Superior temporal gyrus (tissue), 1 donor: ENCODE measurements around the gene RITA1.

ENCODE experiments used
- DNase-seq: peaks from one replicate; pipeline ENCODE4 v3.0.0-alpha.2; 2016; ENCODE audit errors: extremely low spot score

RITA1 gene

GRCh38 chr12:113154351-113154973, 31.1 kb upstream of the RITA1 start:
- DNase-seq = no peak

DNA sequence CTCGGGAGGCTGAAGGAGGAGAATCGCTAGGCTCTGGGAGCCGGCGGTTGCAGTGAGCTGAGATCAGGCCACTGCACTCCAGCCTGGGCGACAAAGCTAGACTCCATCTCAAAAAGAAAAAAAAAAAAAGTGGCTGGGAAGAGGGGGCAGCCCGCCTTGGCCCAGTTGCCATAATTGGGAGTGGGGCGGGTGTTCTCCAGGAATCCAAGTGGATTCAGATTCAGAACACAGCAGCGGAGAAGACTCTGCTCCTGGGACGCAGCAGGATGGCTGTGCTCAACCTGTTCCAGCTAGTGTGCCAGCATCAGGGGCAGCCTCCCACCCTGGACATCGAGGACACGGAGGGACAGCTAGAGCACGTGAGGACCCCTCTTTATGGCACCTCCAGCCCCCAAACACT, 30.5 kb upstream of the RITA1 start:
- no peak for DNase-seq

DNA sequence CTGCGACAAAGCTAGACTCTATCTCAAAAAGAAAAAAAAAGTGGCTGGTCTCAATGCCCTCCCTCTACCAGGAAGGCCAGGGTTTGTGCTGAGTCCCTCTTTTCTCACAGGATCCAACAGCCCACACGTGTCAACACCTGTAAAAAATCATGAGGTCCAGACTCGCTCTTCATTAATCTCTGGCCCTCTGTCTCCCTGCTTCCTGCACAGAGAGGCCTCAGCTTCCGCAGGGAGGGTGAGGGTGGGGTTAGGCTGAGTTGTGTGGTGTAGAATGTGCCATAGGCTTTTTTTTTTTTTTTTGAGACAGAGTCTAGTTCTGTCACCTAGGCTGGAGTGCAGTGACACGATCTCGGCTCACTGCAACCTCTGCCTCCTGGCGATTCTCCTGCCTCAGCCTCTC, 29.9 kb upstream of the RITA1 start:
- DNase-seq = no peak

- no peak for DNase-seq
Observed at GRCh38 chr12:113157218-113157859, 28.2 kb upstream of the RITA1 start.

- no peak for DNase-seq
Observed at GRCh38 chr12:113158439-113159203, 26.9 kb upstream of the RITA1 start.

DNA sequence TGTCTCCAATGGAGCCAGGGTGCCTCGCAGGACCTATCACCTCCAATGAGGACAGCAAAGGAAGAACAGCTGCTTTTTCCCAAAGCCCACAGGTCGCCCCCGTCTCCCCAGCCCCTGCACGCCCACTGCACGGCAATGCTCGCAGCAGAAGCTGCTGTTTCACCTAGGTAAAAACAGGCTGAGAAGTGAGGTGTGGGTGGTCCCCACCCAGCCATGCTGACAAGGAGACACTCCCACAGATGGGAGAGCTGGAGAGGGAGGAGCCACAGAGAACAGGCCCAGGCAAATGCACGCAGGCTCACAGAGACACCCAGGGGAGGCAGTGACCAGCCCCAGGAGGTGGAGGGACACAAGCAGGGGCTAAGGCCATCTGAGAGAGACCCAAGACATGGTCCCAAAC, 25.6 kb upstream of the RITA1 start:
- DNase-seq = no peak

DNA sequence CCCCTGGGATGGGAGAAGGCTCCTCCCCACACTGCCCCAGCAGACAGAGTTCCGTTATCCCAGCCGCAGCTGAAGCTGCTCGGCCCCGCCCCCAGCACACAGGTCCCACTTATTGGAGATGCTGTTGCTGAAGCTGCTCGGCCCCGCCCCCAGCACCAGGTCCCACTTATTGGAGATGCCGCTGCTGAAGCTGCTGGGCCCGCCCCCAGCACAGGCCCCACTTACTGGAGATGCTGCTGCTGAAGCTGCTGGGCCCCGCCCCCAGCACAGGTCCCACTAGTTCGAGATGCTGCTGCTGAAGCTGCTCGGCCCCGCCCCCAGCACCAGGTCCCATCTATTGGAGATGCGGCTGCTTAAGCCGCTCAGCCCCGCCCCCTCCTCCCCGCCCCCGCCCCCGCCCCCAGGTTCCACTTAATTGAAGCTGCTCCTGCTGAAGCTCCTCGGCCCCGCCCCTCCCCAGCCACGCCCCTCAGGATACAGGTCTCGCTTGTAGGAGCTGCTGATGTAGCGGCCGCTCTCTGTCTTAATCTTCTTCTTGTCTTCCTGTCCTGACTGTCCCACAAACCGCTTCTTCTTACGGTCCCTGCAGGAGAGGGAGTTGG, 24.0 kb upstream of the RITA1 start:
- DNase-seq = no peak

DNA sequence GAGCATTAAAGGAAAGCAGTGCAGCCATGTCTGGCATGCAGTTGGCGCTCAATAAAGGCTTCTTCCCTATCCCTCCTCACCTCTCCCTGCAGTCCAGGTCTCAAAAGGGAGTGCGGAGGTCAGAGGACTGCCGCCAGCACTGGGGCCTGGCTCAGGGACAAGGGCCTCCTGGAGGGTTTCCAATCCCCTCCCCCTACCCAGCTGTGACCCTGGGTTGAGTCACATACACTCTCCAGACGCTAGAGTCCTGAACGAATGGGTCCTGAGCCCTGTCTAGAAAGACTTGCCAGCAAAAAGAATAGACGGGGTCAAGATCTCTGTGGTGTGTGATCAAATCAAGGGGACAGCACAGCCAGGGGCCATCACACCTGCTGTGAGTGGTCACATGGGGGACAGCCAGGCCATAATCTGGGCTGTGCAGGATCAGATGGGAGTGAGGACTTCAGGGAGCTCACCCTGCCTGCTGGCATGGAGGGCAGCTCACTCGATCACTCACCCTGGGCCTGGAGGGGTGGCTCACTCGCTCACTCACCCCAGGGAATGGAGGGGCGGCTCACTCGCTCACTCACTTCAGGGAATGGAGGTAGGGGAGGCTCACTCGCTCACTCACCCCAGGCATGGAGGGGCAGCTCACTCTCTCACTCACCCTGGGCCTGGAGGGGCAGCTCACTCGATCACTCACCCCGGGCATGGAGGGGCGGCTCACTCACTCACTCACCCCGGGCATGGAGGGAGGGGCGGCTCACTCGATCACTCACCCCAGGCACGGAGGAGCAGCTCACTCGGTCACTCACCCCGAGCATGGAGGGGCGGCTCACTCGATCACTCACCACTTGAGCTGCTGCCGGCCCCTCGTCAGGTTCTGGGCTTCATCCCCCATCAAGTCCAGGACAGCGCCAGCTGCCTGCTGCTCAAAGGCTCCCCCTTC, 23.2 kb upstream of the RITA1 start:
- DNase-seq = no peak

GRCh38 chr12:113163030-113163360, 22.5 kb upstream of the RITA1 start:
- DNase-seq = no peak

GRCh38 chr12:113164014-113164413, 21.5 kb upstream of the RITA1 start:
- DNase-seq = no peak

DNA sequence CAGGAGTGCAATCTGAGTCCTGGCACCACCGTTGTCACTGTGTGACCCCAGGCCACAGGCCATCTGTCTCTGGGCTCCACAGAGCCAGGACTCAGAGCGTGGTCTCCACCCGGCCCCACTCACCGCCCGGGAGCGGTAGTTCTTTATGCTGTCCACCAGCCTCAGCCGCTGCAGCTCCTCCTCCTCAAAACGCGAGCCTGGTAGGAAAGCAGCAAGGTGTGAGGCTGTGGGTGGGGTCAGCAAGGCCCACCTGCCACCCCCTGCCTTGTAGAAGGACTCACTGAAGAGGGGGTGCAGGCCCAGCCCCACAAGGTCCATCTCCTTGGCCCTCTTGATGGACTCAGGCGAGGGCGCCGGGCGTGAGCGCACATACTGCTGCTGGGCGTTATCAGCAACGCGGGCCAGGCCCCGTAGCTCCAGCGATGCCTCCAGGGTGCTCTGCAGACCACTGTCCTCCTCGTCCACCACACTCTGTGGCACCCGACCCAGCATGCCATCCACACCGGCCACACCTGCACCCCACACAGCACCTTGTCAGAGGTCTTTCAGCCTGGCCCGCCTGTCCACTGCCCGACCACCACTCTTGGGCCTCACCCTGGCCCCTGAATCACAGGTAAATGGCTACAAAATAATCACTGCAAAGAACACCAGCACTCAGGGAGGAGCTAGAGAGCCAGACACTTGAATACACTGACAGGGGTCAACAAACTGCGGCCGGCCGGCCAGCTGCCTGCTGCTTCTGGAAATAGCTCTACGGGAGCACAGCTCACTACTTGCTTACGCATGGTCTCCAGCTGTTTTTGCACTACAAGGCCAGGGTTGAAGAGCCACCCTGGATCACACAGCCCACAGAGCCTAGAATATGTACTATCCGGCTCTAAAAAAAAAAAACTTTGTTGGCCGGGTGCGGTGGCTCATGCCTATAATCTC, 19.7 kb upstream of the RITA1 start:
- no peak for DNase-seq

- no peak for DNase-seq
Observed at GRCh38 chr12:113167868-113168267, 17.7 kb upstream of the RITA1 start.

- DNase-seq = no peak
Observed at GRCh38 chr12:113169697-113170096, 15.8 kb upstream of the RITA1 start.

DNA sequence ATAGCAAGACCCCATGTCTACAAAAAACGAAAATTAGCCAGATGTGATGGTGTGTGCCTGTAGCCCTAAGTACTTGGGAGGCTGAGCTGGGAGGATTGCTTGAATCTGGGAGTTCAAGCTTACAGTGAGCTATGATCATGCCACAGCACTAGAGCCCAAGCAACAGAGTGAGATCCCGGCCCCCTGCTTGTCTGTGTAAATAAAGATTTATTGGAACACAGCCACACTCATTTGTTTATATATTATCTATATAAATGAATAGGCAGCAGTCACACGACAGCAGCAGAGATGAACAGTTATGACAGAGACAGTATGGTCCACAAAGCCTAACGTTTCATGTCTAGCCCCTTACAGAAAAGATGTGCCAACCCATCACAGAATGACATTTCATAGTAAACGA, 15.1 kb upstream of the RITA1 start:
- no peak for DNase-seq

DNA sequence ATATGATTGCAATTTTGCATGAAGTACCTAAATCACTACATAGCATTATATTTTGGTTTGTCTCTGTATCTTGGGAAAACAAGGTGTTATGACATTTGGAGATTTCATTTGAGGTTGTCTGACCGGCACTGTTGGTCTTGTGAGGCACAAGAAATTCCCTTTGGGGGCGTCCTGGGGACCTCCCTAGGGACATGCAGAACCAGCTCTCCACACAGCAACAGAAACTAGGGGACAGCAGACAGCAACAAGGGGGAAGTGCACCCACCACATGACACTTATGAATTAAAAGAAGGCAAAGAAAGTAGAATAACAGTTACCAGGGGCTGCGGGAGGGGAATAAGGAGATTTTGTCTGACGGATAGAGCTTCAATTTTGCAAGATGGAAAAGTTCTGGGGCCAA, 14.6 kb upstream of the RITA1 start:
- no peak for DNase-seq

- DNase-seq = no peak
Observed at GRCh38 chr12:113171543-113171942, 14.0 kb upstream of the RITA1 start.

DNA sequence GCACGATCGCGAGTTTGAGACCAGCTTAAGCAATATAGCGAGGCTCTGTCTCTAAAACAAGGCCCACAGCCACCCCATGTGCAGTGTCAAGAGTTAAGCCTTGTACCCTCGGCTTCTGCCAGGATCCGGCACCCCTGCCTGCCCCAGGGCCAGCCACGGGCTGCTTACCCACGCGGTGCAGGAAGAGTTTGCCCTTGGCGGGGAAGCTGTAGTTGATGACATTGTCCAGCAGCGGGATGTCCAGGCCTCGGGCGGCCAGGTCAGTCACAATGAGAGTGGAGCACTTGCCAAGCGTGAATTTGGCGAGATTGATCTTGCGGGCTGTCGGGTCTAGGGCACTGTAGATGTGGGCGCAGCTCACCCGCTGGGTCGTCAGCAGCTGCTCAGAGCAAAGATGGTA, 13.3 kb upstream of the RITA1 start:
- DNase-seq = no peak

DNA sequence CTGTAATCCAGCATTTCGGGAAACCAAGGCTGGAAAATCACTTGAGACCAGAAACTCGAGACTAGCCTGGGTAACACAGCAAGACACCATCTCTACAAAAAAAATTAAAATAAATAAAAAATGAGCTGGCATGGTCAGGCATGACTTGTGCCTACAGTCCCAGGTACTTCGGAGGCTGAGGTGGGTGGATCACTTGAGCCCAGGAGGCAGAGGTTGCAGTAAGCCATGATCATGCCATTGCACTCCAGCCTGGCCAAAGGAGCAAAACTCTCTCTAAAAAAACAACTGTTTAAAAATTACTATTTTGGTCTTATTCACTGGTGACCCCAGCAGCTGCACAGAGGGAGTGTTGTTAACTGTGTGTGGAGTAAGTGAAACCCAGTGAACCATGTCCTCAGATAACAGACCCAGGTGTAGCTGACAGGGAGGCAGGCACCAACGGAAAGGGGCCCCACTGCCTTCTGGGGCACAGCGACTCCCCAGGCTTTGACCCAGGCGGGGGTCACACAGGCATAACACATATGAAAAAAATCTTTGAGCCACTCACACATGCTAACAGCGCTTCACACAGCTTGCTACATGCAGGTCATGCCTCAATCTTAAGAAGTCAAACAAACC, 12.3 kb upstream of the RITA1 start:
- DNase-seq = no peak

DNA sequence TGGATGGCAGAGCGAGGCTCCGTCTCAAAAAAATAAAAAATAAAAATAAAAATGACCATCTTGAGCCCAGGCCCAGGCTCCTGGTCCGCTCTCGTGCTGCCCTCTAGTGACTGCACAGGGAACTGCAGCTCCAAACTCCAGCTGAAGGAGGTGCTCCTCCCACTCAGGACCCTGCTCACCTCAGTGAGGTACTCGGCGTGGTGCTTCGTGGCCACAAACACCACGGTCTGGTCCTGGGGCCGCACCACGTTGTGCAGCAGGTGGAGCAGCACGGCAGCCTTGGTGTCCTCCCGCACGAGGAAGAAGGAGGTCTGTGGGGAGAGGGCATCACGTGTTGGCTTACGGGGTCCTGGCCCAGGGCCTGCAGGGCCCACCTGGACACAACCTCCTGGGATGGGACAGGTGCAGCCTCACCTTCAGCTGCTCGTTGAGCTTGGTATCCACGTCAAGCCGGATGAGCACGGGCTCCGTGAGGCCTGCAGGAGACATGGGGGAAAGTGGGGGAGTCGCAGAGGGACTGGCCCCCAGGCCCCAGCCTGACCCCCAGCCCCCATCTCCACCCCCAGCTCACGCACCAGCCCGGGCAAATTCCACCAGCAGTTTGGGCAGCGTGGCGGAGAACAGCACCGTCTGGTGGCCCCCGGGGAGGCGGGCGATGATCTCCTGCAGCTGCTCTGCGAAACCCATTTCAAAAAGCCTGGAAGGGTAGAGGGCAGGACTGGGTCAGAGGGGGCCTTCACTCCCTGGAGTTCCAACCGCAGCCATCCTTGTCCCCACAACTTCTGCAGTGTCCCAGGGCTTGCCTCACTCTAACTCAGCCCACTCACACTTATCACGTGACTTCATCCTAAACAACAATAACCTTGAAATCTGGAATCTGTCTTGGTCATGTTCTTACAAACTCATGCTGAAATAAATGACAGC, 10.8 kb upstream of the RITA1 start:
- DNase-seq = peak; percentile 85
